AG04450 (cell line): Measurements from ENCODE around the gene POLE2. TPM values are rescaled to one million over a fixed set of nuclear protein-coding genes. Genes with fewer than 3 reads are reported as not detected.
A peak's percentile ranks its signal among the peaks of the same experiment; 100 is the strongest.
"Not testable (repeated sequence)": the region's sequence is repeated elsewhere in the genome, so short reads cannot be mapped to it uniquely, and the experiment has no call there.

Source experiments
- CTCF ChIA-PET: fragments of 300-600, 350-600 bp; formaldehyde crosslinking; extraction: SDS; loops from one replicate; lab custom pipeline; 2022; ENCODE audit warnings: antibody characterized with exemption, inconsistent platforms; lab: Charles Lee
- POLR2A ChIA-PET: fragments of 350-600 bp; formaldehyde crosslinking; extraction: SDS; loops from one replicate; lab custom pipeline; 2021; ENCODE audit warnings: antibody characterized with exemption, inconsistent platforms; lab: Yijun Ruan, JAX
- DNase-seq: peaks from one replicate; pipeline ENCODE4 v3.0.0-alpha.2; 2011; ENCODE audit warnings: low read depth, low spot score
- H3K27ac ChIP-seq: one replicate; pipeline ENCODE4 v1.5.1; 2012; ENCODE audit warnings: low read depth, low read length, control low read depth
- H3K27me3 ChIP-seq: one replicate; pipeline ENCODE4 v1.6.0; 2012; ENCODE audit warnings: low read length; ENCODE audit not compliant: control insufficient read depth, insufficient read depth
- H3K4me3 ChIP-seq: 2 replicates; pipeline ENCODE4 v1.5.1; 2011; ENCODE audit warnings: mild to moderate bottlenecking, low read depth, low read length, control low read depth
- H3K9me3 ChIP-seq: 2 replicates; pipeline ENCODE4 v1.5.1; 2012; ENCODE audit warnings: low read length; ENCODE audit not compliant: control insufficient read depth, insufficient read depth
- CTCF ChIP-seq: IDR thresholded peaks from 2 replicates; pipeline ENCODE4 v1.5.1; 2011; ENCODE audit warnings: low read depth, low read length, control low read depth, inconsistent platforms
- polyA plus RNA-seq: library from polyadenylated mRNA; depleted of rRNA; stranded (reverse); fragments of >200 nt; gene quantifications from 2 replicates; pipeline ENCODE4 v1.2.3, GENCODE V29; 2011

POLE2 gene
- polyA plus RNA-seq, 1 experiment = 5.8 TPM

- TF ChIP-seq CTCF = no peak
- H3K9me3 ChIP-seq = no peaks in the 10 kb centered on the region
- no peaks in the 10 kb centered on the region for H3K27me3 ChIP-seq
- POLR2A ChIA-PET = no interaction called here
- no peak for DNase-seq
- H3K4me3 ChIP-seq = no peak overlapping the region
- CTCF ChIA-PET = no interaction called here
- H3K27ac ChIP-seq = no peak overlapping the region
These were observed 32.7 kb upstream of the POLE2 start for GRCh38 chr14:49720744-49721143.

GRCh38 chr14:49710993-49711392 is 23.0 kb upstream of the POLE2 start:
- H3K4me3 ChIP-seq, H3K9me3 ChIP-seq, H3K27me3 ChIP-seq, H3K27ac ChIP-seq, POLR2A ChIA-PET, CTCF ChIA-PET, DNase-seq: not testable (repeated sequence)

GRCh38 chr14:49704471-49704870 is 16.5 kb upstream of the POLE2 start:
- CTCF ChIA-PET, DNase-seq, H3K27ac ChIP-seq, H3K9me3 ChIP-seq, H3K27me3 ChIP-seq, POLR2A ChIA-PET, H3K4me3 ChIP-seq: not testable (repeated sequence)

- TF ChIP-seq CTCF = no peak
- Histone ChIP-seq H3K27me3 (no peaks in the 10 kb centered on the region), H3K27ac (no peak overlapping the region), H3K4me3 (no peak overlapping the region), H3K9me3 (no peaks in the 10 kb centered on the region)
- POLR2A ChIA-PET = no interaction called here
- DNase-seq = no peak
- CTCF ChIA-PET = no interaction called here
These were observed 16.0 kb upstream of the POLE2 start for GRCh38 chr14:49703965-49704364.

GRCh38 chr14:49702725-49703124 is 14.7 kb upstream of the POLE2 start:
- no peak for TF ChIP-seq CTCF
- ChIA-PET CTCF (no interaction called here), POLR2A (no interaction called here)
- no peak overlapping the region for H3K27ac ChIP-seq
- DNase-seq = no peak
- H3K9me3 ChIP-seq = no peaks in the 10 kb centered on the region
- H3K27me3 ChIP-seq = no peaks in the 10 kb centered on the region
- no peak overlapping the region for H3K4me3 ChIP-seq

GRCh38 chr14:49693735-49694124 is 5.7 kb upstream of the POLE2 start:
- not testable (repeated sequence) for H3K27me3 ChIP-seq, H3K9me3 ChIP-seq, DNase-seq
- Histone ChIP-seq H3K4me3 (peak overlapping the region; percentile 72), H3K27ac (peak overlapping the region; percentile 82)
- ChIA-PET POLR2A (interaction anchor here (0.6 to 2.3 kb wide), 3 partner anchors 14 to 75 kb away, joined by 3 to 22 read pairs (median 3); partner anchors contain the start of genes KLHDC2, MGAT2 and RPL36AL), CTCF (interaction anchor here (0.6 kb wide), 2 partner anchors 35 to 172 kb away, joined by 3 read pairs; no protein-coding TSS in a partner anchor)
